HepG2 (cell line): ENCODE data around the gene RUVBL2. TPM values are rescaled to one million over a fixed set of nuclear protein-coding genes. Genes with fewer than 3 reads are reported as not detected.

ENCODE experiments used
- BORCS8-MEF2B ChIP-seq: sonication (generic); formaldehyde crosslinking; IDR thresholded peaks from 2 replicates; pipeline ENCODE4 v1.8.0; 2022; ENCODE audit warnings: mild to moderate bottlenecking, missing genetic modification reagents
- EP300 ChIP-seq, 3 experiments: sonication (generic) in 1 of 3; formaldehyde crosslinking in 1 of 3; IDR thresholded peaks; 2 replicates each; pipeline versions ENCODE4 v1.5.1 to v1.6.1; 2011 to 2020; ENCODE audit warnings: low read depth in 2 of 3, low read length in 2 of 3, borderline replicate concordance in 1 of 3, improper control_type of control experiment in 1 of 3, mild to moderate bottlenecking in 1 of 3, missing genetic modification reagents in 1 of 3, moderate library complexity in 1 of 3
- FOXM1 ChIP-seq: sonication (generic); formaldehyde crosslinking; IDR thresholded peaks from 2 replicates; pipeline ENCODE4 v1.5.0; 2020; ENCODE audit warnings: missing genetic modification reagents
- GATAD1 ChIP-seq: IDR thresholded peaks from 2 replicates; pipeline ENCODE4 v1.6.1; 2016; ENCODE audit warnings: missing genetic modification reagents, missing compliant biosample characterization
- HNRNPK ChIP-seq: fragments of 200-400 bp; formaldehyde crosslinking; IDR thresholded peaks from 2 replicates; pipeline ENCODE4 v1.6.1; 2018; ENCODE audit warnings: low read length, low read depth, moderate library complexity, mild to moderate bottlenecking; ENCODE audit not compliant: poor library complexity, severe bottlenecking
- TBP ChIP-seq: sonication (generic); formaldehyde crosslinking; IDR thresholded peaks from 2 replicates; pipeline ENCODE4 v1.5.0; 2020; ENCODE audit warnings: missing genetic modification reagents
- YY1 ChIP-seq: IDR thresholded peaks from 2 replicates; pipeline ENCODE4 v1.6.1; 2011; ENCODE audit warnings: low read length, low read depth, moderate library complexity, mild to moderate bottlenecking; ENCODE audit not compliant: insufficient read depth, insufficient replicate concordance
- ZFP90 ChIP-seq: sonication (generic); formaldehyde crosslinking; IDR thresholded peaks from 2 replicates; pipeline ENCODE4 v1.8.0; 2022; ENCODE audit warnings: missing genetic modification reagents, mild to moderate bottlenecking, inconsistent platforms, borderline replicate concordance
- ZKSCAN8 ChIP-seq: IDR thresholded peaks from 2 replicates; pipeline ENCODE4 v1.6.1; 2016; ENCODE audit warnings: borderline replicate concordance, missing genetic modification reagents, missing compliant biosample characterization
- ZNF101 ChIP-seq: sonication (generic); formaldehyde crosslinking; IDR thresholded peaks from 2 replicates; pipeline ENCODE4 v1.4.0; 2020; ENCODE audit warnings: mild to moderate bottlenecking, low read depth, missing genetic modification reagents, borderline replicate concordance
- ZNF232 ChIP-seq: sonication (generic); formaldehyde crosslinking; IDR thresholded peaks from 2 replicates; pipeline ENCODE4 v1.4.0; 2020; ENCODE audit warnings: missing genetic modification reagents, borderline replicate concordance
- ZNF30 ChIP-seq: sonication (generic); formaldehyde crosslinking; IDR thresholded peaks from 2 replicates; pipeline ENCODE4 v1.5.0; 2020; ENCODE audit warnings: mild to moderate bottlenecking, missing genetic modification reagents
- ZNF333 ChIP-seq: sonication (generic); formaldehyde crosslinking; IDR thresholded peaks from 2 replicates; pipeline ENCODE4 v1.4.0; 2020; ENCODE audit warnings: mild to moderate bottlenecking, missing genetic modification reagents, borderline replicate concordance
- ZNF432 ChIP-seq: sonication (generic); formaldehyde crosslinking; IDR thresholded peaks from 2 replicates; pipeline ENCODE4 v1.5.0; 2020; ENCODE audit warnings: missing genetic modification reagents, mild to moderate bottlenecking, borderline replicate concordance
- ZNF460 ChIP-seq: sonication (generic); formaldehyde crosslinking; IDR thresholded peaks from 2 replicates; pipeline ENCODE4 v1.5.1; 2020; ENCODE audit warnings: missing genetic modification reagents, mild to moderate bottlenecking, borderline replicate concordance
- ZNF619 ChIP-seq: sonication (generic); formaldehyde crosslinking; IDR thresholded peaks from 2 replicates; pipeline ENCODE4 v1.4.0; 2020; ENCODE audit warnings: mild to moderate bottlenecking, missing genetic modification reagents
- ZSCAN29 ChIP-seq: sonication (generic); formaldehyde crosslinking; conservative IDR thresholded peaks from 2 replicates; pipeline ENCODE4 v1.4.0; 2020; ENCODE audit warnings: mild to moderate bottlenecking, missing genetic modification reagents
- polyA plus RNA-seq, 8 experiments: library from polyadenylated mRNA; depleted of rRNA in 3 of 8; stranded (reverse) in 7 of 8; unstranded in 1 of 8; fragments of >200 nt; fragmentation: Illumina TruSeq in 4 of 8; extraction: Trizol in 4 of 8; gene quantifications; 2 replicates each; pipeline versions ENCODE4 v1.2.1 to v1.2.3, GENCODE V29; 2011 to 2016; ENCODE audit warnings: low read depth in 4 of 8, missing spikeins in 1 of 8, mixed read lengths in 1 of 8; ENCODE audit not compliant: insufficient read depth in 1 of 8
- total RNA-seq, 5 experiments: library from RNA; depleted of rRNA; stranded (reverse); fragments of >200 nt; fragmentation: Illumina TruSeq; extraction: Trizol; gene quantifications; 2 replicates each; pipeline ENCODE4 v1.2.3, GENCODE V29; 2016; ENCODE audit warnings: low read depth in 1 of 5
- TF ChIP-seq, protein P1 (sequence below): sonication (generic); formaldehyde crosslinking; IDR thresholded peaks from 2 replicates; pipeline ENCODE4 v1.5.0; 2020; ENCODE audit warnings: mild to moderate bottlenecking, low read depth, missing genetic modification reagents, borderline replicate concordance
- TF ChIP-seq, protein P2 (sequence below): sonication (generic); formaldehyde crosslinking; IDR thresholded peaks from 2 replicates; pipeline ENCODE4 v1.4.0; 2020; ENCODE audit warnings: mild to moderate bottlenecking, missing genetic modification reagents
- TF ChIP-seq, protein P3 (sequence below): sonication (generic); formaldehyde crosslinking; IDR thresholded peaks from 2 replicates; pipeline ENCODE4 v1.5.0; 2020; ENCODE audit warnings: mild to moderate bottlenecking, missing genetic modification reagents
- TF ChIP-seq, protein P4 (sequence below): sonication (generic); formaldehyde crosslinking; IDR thresholded peaks from 2 replicates; pipeline ENCODE4 v1.8.1; 2023; ENCODE audit warnings: missing genetic modification reagents, mild to moderate bottlenecking, borderline replicate concordance
- TF ChIP-seq, protein P5 (sequence below): sonication (generic); formaldehyde crosslinking; conservative IDR thresholded peaks from 2 replicates; pipeline ENCODE4 v1.4.0; 2020; ENCODE audit warnings: missing genetic modification reagents

RUVBL2 gene
- total and polyA plus RNA-seq, 2 of the 13 experiments (the other 11 are each of a cell fraction or from before 2014, with no cell fraction given) = 120 to 122 TPM

DNA sequence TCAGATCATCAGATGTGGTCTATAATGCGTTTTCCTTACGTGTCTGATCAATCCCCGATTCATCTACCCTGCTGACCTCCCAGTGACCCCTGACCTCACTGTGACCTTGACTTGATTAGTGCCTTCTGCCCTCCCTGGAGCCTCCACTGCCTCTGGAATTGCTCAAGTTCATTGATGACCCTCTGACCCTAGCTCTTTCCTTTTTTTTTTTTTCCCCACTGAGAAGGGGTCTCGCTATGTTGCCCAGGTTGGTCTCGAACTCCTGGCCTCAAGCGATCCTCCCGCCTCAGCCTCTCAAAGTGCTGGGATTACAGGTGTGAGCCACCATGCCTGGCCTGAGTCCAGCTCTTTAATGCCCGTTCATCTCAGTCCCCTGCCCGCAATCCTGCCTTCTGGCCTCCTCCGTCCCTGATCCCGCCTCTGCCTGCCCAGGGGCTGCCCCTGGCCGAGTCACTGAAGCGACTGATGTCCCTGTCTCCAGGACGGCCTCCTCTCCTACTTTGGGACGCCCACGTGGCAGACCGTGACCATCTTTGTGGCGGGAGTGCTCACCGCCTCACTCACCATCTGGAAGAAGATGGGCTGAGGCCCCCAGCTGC lies 32.5 kb upstream of the RUVBL2 start (continued):
- TF ChIP-seq ZNF232 (no peak), ZFP90 (CRISPR knock-in tag) (no peak), ZNF619 (CRISPR knock-in tag) (no peak), GATAD1 (CRISPR knock-in tag) (no peak), HNRNPK (no peak), FOXM1 (CRISPR knock-in tag) (no peak), ZNF101 (CRISPR knock-in tag) (peak; percentile 16; the same call in 1 of the 2 replicates), EP300 (IDR thresholded peaks at IDR 0.05; ENCODE audit: low read depth in 2 of 2, low read length in 2 of 2) (no peak), EP300 (CRISPR knock-in tag; IDR thresholded peaks at IDR 0.05; ENCODE audit: borderline replicate concordance) (no peak), ZSCAN29 (CRISPR knock-in tag) (no peak), ZKSCAN8 (CRISPR knock-in tag) (no peak), ZNF432 (no peak), ZNF30 (CRISPR knock-in tag) (no peak), ZNF333 (CRISPR knock-in tag) (0 out of 2 replicates have a peak, but pooled peaks have one; percentile 25), ZNF460 (CRISPR knock-in tag) (peak; percentile 94), TBP (no peak), BORCS8-MEF2B (CRISPR knock-in tag) (no peak), YY1 (no peak)
- TF ChIP-seq, protein P1, sequence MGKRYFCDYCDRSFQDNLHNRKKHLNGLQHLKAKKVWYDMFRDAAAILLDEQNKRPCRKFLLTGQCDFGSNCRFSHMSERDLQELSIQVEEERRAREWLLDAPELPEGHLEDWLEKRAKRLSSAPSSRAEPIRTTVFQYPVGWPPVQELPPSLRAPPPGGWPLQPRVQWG (CRISPR knock-in tag) = no peak
- TF ChIP-seq, protein P2, sequence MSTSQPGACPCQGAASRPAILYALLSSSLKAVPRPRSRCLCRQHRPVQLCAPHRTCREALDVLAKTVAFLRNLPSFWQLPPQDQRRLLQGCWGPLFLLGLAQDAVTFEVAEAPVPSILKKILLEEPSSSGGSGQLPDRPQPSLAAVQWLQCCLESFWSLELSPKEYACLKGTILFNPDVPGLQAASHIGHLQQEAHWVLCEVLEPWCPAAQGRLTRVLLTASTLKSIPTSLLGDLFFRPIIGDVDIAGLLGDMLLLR (CRISPR knock-in tag) = no peak
- TF ChIP-seq, protein P3, sequence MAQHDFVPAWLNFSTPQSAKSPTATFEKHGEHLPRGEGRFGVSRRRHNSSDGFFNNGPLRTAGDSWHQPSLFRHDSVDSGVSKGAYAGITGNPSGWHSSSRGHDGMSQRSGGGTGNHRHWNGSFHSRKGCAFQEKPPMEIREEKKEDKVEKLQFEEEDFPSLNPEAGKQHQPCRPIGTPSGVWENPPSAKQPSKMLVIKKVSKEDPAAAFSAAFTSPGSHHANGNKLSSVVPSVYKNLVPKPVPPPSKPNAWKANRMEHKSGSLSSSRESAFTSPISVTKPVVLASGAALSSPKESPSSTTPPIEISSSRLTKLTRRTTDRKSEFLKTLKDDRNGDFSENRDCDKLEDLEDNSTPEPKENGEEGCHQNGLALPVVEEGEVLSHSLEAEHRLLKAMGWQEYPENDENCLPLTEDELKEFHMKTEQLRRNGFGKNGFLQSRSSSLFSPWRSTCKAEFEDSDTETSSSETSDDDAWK (CRISPR knock-in tag) = no peak
- TF ChIP-seq, protein P4, sequence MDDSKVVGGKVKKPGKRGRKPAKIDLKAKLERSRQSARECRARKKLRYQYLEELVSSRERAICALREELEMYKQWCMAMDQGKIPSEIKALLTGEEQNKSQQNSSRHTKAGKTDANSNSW (CRISPR knock-in tag) = no peak
- TF ChIP-seq, protein P5, sequence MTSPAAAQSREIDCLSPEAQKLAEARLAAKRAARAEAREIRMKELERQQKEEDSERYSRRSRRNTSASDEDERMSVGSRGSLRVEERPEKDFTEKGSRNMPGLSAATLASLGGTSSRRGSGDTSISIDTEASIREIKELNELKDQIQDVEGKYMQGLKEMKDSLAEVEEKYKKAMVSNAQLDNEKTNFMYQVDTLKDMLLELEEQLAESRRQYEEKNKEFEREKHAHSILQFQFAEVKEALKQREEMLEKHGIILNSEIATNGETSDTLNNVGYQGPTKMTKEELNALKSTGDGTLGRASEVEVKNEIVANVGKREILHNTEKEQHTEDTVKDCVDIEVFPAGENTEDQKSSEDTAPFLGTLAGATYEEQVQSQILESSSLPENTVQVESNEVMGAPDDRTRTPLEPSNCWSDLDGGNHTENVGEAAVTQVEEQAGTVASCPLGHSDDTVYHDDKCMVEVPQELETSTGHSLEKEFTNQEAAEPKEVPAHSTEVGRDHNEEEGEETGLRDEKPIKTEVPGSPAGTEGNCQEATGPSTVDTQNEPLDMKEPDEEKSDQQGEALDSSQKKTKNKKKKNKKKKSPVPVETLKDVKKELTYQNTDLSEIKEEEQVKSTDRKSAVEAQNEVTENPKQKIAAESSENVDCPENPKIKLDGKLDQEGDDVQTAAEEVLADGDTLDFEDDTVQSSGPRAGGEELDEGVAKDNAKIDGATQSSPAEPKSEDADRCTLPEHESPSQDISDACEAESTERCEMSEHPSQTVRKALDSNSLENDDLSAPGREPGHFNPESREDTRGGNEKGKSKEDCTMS = no peak
